DMS114 treated with DMSO at 0.1 percent for 48 hours (cell line): ENCODE results near the gene ISY1.
"Not testable (repeated sequence)": the region's sequence is repeated elsewhere in the genome, so short reads cannot be mapped to it uniquely, and the experiment has no call there.

ENCODE experiments used
- DNase-seq: peaks from one replicate; lab custom pipeline; 2025; ENCODE audit not compliant: unreplicated experiment; lab: John Stamatoyannopoulos, UW

The ISY1 gene

GRCh38 chr3:129121016-129121791, 39.7 kb downstream of the ISY1 start:
- DNase-seq: no peak

GRCh38 chr3:129120254-129121004, 40.4 kb downstream of the ISY1 start:
- peak; percentile 55 for DNase-seq

GRCh38 chr3:129119365-129120100, 41.3 kb downstream of the ISY1 start:
- DNase-seq: no peak

- DNase-seq: no peak
These were observed 42.1 kb downstream of the ISY1 start for GRCh38 chr3:129118745-129119144.

GRCh38 chr3:129117134-129117533, 43.7 kb downstream of the ISY1 start:
- no peak for DNase-seq

- no peak for DNase-seq
These were observed 44.3 kb downstream of the ISY1 start for GRCh38 chr3:129116482-129116946.

GRCh38 chr3:129114455-129114854, 46.4 kb downstream of the ISY1 start:
- DNase-seq: no peak

GRCh38 chr3:129112308-129113052, 48.4 kb downstream of the ISY1 start:
- no peak for DNase-seq

- DNase-seq: not testable (repeated sequence)
These were observed 49.6 kb downstream of the ISY1 start for GRCh38 chr3:129111076-129111780.

- DNase-seq: no peak
These were observed 53.1 kb downstream of the ISY1 start for GRCh38 chr3:129107793-129108192.

- no peak for DNase-seq
These were observed 53.8 kb downstream of the ISY1 start for GRCh38 chr3:129106866-129107565.

GRCh38 chr3:129106320-129106719, 54.5 kb downstream of the ISY1 start:
- no peak for DNase-seq

GRCh38 chr3:129105862-129106261, 55.0 kb downstream of the ISY1 start:
- no peak for DNase-seq

- no peak for DNase-seq
These were observed 56.3 kb downstream of the ISY1 start for GRCh38 chr3:129104498-129105079.

- no peak for DNase-seq
These were observed 56.8 kb downstream of the ISY1 start for GRCh38 chr3:129104051-129104450.

- no peak for DNase-seq
These were observed 57.6 kb downstream of the ISY1 start for GRCh38 chr3:129103296-129103695.

- DNase-seq: no peak
These were observed 59.3 kb downstream of the ISY1 start for GRCh38 chr3:129101370-129102138.

GRCh38 chr3:129100274-129100673, 60.6 kb downstream of the ISY1 start:
- DNase-seq: no peak

- no peak for DNase-seq
These were observed 65.6 kb downstream of the ISY1 start for GRCh38 chr3:129095285-129095684.
